ENCODE results near the gene LTB4R2.
A peak's percentile ranks its signal among the peaks of the same experiment; 100 is the strongest.
"Not testable (repeated sequence)": the region's sequence is repeated elsewhere in the genome, so short reads cannot be mapped to it uniquely, and the experiment has no call there.

The LTB4R2 gene

DNA sequence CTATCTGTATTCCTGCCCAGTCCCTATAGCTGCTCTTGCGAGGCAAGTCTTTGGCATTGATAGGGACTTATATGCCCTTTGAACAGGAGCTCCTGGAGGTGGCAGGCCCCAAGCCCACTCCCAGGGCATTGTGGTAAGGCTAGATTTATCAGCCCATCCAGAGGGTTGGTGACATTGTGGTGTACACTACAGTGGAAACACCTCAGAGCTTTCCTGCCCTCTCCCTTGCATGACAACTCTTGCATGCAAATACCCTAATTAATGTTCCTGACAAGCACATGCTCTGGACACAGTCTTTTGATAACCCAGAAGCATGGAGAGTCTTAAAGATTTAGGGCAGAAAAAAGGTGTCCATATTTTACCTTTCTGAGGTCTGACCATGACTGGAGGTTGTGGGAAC is 30.7 kb downstream of the LTB4R2 start:
- DNase-seq = no peak

DNA sequence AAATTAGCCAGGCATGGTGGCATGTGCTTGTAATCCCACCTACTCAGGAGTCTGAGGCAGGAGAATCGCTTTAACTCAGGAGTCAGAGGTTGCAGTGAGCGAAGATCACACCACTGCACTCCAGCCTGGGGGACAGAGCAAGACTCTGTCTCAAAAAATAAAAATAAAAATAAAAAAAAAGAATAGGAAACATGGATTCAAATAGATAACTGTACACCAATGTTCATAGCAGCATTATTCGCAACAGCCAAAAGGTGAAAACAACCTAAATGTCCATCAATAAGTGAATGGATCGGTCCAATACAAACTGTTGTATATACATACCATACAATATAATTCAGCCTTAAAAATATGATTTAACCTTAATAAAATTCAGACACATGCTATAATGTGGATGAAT is 32.9 kb downstream of the LTB4R2 start:
- no peak for DNase-seq

DNA sequence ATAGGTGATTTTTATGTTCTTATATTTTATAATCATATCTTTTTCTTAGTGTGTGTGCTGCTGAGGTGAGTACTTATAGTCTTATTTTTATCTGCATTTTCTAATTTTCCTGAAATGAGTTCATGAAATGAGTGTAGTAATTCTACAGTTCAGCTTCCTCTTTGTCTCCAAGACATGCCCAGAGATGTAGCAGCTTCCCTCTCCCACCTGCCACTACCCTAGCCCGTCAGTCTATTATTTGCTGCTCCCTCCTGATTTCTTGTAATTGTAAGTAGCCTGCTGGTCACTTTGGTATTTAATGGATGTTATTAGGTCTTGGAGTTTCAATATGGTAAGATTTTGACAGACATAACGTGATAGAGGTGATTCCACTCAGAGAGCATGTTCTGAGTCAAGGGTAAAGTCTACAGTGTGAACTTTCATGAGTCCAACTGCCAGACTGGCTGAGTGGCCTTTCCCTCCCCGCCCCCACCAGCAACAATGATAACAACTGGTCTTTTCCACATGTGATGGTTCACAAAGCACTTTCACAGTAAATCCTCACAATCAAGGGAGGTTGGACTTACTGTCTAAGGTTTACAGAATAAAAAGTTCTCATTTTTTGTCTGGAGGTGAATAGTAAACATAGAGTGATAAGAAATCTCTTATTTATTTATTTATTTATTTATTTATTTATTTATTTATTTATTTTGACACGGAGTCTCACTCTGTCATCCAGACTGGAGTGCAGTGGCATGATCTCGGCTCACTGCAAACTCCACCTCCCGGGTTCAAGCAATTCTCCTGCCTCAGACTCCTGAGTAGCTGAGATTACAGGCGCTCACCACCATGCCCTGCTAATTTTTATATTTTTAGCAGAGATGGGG is 34.1 kb downstream of the LTB4R2 start:
- no peak for DNase-seq

DNA sequence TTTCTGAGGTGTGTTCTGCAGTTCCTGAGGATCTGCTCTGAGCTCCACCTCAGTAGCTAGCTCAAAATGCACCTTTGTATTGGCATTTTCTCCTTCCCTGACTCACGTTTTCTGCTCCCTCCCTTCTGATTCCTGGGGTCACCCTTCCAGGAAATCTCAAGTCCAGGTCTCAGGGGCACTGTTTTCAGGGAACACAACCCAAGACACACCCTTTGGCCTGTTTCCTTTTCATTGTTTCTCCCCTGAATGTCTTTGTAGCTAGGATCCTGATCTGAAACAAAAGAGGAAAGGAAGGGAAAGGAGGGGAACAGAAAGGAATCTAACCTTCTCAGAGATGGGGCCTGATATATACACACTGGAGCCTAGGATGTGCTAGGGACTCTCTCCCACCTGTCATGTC is 37.2 kb downstream of the LTB4R2 start:
- DNase-seq = no peak

DNA sequence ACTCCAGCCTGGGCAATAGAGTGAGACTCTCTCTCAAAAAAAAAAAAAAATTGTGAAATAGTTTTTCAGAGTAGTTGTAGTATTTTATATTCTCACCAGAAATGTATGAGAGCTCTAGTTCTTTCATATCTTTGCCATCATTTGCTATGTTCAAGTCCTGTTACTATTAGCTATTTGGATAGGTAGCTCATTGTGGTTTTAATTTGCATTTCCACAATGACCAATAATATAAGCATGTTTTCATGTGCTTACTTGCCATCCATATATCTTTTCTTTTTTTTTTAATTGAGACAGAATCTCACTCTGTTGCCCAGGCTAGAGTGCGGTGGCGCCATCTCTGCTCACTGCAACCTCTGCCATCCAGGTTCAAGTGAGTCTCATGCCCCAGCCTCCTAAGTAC is 38.2 kb downstream of the LTB4R2 start:
- DNase-seq = no peak

DNA sequence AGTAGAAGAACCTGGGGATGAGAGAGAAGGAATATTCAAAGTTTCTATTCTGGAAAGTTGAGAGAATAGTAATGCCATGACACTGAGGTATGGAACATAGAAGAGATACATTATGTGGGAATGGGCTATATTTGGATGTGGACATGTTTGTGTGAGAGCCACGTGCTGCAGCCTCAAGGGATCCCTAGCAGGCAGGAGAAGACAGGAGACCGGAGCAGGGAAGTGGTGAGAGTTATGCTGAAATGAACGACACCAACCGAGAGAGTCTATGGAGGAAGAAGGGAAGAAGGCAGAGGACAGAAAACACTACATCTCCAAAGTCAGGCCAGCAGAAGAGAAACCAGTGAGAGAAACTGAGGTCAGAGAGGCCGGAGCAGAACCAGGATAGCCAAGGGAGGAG is 39.8 kb downstream of the LTB4R2 start:
- DNase-seq = no peak

DNA sequence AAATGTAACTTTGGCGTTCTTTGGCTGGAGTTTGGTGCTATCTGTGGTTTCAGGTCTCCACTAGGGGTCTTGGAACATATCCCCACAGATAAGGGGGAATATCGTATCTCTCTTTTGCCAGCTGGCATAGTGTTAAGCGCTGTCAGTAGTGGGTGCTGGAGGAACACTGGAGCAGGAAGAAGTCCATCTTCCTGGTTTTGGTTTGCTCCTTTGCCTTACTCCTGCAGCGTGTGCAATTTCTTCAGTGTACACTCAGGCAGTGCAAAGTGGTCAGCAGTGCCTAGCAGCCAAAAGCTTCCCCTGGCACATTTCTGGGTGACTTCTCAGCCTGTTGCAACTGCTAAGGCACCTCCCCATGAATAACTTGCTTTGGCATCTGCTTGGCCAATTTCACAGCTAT is 41.6 kb downstream of the LTB4R2 start:
- DNase-seq = peak; percentile 65

DNA sequence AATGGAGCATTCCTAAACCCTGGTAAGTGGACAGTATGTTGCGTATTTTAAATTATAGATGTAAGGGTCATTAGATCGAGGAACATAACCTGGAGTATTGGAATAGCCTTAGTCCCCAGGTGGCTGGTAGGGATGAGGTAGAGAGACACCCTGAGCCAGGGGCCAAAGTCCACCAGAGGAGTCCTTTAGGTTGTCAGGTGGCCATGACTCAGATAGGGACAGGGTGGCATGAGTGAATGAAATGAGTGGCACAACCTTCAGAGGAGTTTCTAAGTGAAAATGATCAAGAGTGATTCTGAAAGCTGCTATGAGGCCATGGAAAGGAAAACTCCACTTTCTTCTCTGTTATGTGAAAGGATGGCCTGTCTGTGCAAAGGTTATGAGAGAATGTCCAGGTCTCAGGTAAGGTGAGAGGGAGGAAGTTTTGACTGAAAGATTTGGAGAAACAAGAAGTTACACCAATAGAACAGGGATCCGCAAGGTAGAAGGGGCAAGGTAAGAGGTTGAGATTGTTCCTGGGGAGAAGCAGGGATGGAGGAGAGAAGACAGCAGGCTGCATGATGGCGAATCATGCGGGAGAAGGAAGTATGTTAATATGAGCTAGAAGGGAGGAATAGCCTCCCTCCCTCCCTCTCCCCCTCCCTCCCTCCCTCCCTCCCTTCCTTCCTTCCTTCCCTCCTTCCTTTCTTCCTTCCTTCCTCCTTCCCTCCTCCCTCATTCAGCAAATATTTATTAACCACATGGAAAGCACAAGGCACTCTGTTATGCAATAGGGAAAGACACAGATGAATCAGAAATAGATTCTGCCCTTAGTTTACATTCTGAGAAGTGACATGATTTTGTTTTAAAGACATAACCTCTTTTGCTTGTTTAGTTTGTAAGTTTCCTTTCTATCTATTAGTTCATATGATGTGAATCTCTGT is 43.9 kb downstream of the LTB4R2 start:
- no peak for DNase-seq

DNA sequence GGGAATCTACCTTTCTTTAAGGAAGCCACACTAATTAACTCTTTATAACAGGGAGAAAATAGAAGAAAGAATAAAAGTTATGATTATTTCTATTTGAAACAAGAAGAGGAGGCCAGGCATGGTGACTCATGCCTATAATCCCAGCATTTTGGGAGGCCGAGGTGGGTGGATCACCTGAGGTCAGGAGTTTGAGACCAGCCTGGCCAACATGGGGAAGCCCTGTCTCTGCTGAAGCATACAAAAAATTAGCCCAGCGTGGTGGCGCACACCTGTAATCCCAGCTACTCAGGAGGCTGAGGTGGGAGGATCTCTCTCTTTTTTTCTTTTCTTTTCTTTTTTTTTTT is 44.5 kb downstream of the LTB4R2 start:
- DNase-seq = not testable (repeated sequence)

DNA sequence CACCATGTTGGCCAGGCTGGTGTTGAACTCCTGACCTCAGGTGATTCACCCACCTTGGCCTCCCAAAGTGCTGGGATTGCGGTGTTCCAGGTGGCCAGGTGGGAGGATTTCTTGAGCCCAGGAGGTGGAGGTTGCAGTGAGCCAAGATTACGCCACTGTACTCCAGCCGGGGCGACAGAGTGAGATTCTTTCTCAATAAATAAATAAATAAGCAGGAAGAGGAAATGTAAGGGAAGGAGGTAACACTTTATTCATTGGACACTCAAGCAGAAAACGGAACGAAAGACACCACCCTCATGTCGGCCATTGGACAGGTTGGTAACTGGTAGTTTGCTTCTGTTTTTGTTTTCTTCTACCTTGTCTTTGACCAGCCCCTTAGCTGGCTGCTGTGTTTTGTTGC is 45.1 kb downstream of the LTB4R2 start:
- no peak for DNase-seq

DNA sequence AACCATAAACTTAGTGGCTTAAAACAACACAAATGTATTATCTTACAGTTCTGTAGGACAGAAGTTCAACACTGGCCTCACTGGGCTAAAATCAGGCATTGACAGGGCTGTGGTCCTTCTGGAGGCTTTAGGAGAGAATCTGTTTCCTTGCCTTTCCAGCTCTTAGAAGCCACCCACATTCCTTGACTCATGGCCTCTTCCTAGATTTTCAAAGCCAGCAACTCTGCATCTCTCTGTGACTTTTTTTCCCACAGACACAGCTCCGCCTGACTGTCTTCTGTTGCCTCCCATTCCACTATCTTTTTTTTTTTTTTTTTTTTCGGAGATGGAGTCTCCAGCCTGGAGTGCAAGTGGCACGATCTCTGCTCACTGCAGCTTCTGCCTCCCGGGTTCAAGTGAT is 46.3 kb downstream of the LTB4R2 start:
- no peak for DNase-seq

DNA sequence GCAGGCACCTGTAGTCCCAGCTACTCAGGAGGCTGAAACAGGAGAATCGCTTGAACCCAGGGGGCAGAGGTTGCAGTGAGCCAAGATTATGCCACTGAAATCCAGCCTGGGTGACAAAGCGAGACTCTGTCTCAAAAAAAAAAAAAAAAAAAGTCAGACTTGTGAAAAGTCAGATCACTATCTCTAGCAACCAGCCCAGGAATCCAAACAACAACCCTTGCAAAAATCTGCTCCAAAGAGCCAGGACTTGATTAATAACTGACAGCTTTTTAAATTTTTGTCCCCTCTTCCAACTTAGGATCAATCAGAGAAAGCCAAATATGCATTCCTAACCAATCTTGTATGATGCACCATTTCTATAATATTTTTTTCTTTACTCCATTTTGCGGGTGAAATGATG is 50.3 kb downstream of the LTB4R2 start:
- no peak for DNase-seq

DNA sequence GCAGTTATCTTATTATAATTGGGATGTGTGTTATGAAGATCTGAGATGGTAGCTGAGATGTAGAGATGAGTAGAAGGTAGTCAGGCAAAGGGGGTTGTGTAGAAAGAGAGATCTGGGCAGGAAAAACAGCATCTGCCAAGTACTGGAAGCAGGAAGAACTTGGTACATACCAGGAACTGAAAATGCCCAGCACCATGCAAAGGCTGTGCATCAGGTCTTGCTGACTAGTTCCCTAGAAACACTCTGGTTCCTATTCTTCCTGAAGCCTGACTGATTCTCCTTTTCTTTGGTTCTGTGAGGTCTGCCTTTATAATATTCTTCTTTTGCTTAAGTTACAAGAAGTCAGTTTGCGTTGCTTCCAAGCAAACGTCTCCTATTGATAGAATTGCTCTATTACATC is 51.4 kb downstream of the LTB4R2 start:
- no peak for DNase-seq

Measured in hematopoietic multipotent progenitor cell treated with erythropoietin and hydrocortisone succinate and interleukin-3 and kit ligand, for 4 days (in vitro differentiated cells).